NCI-H1417 treated with DMSO at 0.1 percent for 48 hours (cell line): Measurements from ENCODE around the gene FAAP20.

ENCODE experiments used
- DNase-seq: peaks from one replicate; lab custom pipeline; 2025; lab: John Stamatoyannopoulos, UW

FAAP20 gene

DNA sequence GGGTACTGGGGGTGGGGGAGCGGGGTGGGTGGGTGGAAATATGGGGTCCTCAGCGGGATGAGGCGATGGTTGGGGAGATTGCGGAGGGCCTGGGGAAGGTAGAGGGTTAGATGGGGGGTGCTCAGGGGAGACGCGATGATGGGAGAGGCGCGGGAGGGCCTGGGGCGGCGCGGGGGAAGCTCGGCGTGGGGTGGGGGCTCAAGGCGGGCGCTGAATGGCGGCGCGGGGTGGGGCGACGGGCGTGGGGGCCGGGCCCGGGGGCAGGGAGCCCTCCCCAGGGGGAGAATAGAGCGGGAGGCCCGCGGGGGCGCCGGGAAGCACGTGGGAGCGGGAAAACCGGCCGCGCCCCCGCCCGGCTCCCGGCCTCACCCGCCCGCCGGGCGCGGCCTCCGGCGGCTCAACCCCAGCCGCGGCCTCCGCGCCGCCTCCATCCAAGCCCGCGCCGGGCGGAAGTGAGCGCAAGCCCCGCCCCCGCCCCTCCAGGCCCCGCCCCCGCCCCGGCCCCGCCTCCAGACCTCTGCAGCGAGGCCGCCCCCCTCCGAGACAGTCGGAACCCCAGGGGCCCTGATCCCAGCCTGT is at the start of gene FAAP20:
TSS of gene FAAP20 (minus strand) at position 454 of the 579 bp plus-strand sequence. CDS start at position 431, 23 bp downstream.
- DNase-seq: no peak

DNA sequence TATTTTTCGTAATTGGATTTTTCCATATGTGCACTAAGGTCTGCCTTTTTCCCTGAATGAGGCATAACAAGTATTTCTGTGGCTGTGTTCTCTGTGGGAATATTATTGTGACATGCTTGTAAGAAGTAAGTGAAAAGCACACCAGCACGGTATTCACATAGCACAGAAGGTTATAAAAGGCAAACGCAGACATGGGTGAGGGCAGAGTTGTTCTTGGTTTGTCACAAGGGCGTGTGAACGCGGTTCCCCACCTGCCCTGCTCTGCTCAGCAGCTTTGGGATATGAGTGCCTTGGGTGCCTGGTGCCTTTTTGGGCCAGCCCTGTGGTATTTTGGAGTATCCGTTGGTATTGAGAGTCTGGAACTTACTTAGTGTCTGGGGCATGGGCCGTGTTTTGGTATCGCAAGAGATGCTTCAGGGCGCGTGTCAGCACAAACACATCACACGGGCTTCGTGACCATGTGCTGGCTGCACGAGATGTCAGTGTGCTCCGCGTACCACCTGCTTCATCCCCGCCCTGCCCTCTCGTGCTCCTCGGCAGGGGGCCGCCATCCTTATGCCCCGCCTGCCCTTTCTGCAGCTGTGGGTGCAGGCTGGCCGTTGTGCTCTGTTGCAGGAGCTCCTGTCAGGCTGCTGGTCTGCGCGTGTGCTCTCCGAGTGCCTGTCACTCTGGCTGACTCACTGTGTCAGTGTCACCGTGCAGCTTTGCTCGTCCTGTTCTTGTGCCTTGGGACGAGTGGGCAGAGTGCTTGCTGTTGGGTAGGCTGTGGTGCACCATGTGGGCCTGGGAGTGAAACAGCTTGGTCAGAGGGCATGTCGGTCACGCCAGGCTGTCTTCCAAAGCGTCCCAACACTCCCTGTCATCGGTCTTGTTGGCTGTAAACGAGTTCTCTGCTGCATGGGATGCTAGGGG is 48.5 kb upstream of the FAAP20 start:
- peak; percentile 24 for DNase-seq

DNA sequence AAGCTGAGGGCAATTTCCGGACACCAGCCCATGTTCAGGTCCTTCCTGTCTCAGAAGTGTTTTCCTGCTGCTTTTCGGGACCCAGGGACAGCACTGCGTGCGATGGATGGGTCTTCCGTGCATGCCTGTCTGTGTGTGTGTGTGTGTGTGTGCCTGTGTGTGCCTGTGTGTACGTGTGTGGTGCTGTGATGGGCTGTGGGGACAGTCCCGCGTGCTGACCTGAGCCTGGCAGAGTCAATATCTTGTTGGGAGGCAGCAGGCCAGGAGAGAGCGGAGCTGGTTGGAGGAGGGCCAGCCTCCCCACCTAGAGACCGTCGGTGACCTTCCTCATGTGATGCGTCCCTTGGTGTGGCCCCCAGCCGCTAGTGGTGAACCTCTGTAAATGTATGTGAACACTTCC is 47.2 kb upstream of the FAAP20 start:
- no peak for DNase-seq

GRCh38 chr1:2240270-2241156 is 45.9 kb upstream of the FAAP20 start:
- no peak for DNase-seq

GRCh38 chr1:2239384-2239985 is 44.9 kb upstream of the FAAP20 start:
- DNase-seq: no peak

DNA sequence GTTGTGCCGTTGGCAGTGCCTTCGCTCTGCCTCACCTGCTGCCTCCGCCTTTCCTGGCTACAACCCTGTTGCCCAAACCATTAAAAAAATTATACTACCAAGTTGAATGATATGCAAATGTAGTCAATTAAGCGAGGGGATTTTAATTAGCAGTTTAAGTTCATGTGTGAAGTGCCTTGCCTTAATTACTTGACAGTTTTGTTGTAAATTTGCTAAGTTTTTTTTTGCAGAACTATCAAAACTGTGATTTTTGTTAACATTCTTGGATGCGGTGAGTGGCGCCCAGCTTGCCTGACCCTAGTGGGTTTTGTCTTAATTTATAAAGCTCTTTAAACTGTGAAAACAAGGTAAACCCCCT is 44.4 kb upstream of the FAAP20 start:
- DNase-seq: no peak

DNA sequence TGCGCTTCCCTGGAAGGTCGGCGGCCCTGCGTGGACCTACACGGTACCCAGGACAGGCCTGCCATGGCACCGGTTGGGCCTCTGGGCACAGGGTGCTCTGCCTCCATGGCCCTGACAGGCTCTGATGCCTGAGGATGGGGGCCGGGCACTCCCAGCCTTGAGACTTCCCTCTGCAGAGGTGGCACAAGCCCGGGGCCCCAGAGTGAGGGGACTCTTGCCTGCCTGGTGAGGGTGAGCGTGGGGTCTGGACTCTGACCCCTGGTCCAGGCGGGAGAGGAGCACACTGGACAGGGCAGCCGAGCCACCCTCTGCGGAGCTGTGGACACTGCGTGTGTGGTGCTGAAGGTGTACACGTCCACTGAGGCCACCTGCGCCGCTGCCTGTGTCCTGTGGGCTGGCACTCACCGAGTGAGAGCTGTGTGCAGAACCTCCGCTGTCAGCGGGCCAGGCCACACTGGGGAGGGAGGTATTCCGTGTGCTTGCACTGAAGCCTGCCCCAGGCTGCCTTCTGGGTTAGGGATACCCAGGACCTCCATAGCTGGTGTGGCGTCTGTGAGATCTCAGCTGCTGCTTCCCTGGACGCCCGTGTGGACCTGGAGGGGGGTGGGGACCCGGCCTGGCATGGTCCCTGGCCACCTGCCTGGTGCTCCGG is 43.9 kb upstream of the FAAP20 start:
- DNase-seq: no peak

DNA sequence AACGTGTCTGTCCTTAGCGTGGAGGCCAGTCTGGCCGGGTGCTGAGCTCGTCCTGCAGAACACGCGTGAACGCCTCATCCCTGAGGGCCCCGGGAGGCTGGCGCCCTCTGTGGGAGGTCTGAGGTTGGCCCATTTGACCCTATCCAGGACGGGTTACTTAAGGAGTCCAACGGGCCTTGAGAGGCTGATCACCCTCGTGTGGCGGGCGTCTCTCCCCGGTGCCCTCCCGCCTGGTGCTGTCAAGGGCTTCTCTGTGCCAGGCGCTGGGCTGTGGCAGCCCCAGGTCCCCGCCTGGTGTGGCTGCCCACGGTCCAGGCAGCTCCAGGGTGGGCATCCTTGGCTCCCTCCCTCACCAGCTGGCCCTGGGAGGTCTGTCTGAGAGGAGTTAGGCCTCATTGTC is 43.2 kb upstream of the FAAP20 start:
- DNase-seq: no peak

- peak; percentile 14 for DNase-seq
Measured at GRCh38 chr1:2236695-2237677, 42.4 kb upstream of the FAAP20 start.

DNA sequence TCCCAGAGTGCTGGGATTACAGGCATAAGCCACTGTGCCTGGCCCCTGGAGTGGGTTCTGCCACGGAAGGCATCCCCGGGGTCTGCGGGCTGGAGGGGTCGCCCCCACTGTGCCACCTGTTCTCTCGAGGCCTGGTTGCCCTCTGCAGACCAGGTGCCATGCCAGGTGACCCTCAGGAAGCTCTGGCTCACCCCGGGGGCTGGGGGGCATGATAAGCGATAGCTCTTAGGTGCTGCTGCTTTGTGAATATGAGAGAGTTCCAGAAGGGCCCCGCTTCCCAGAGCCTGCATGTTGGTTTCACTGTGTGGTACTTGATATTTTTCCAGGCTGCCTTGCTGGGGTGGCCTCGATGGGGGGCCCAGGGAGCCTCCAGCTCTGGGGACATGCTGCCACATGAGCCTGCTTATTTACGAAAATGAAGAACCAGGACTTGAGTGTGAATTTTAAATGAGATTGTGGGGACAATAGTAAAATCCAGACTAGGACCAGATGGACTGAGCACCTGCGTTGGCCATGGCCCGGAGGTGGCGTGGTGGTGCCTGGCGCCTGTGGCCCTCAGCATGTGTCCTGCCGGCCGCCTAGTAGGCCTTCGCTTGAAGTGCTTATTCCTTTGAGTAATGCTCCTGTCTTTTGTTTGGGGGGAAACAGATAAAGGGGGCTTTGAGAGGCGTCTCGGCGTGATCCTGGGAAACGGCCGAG is 40.9 kb upstream of the FAAP20 start:
- no peak for DNase-seq

GRCh38 chr1:2234762-2235113 is 40.2 kb upstream of the FAAP20 start:
- no peak for DNase-seq

GRCh38 chr1:2233997-2234761 is 39.6 kb upstream of the FAAP20 start:
- DNase-seq: no peak

GRCh38 chr1:2233468-2233867 is 38.9 kb upstream of the FAAP20 start:
- no peak for DNase-seq

GRCh38 chr1:2232916-2233438 is 38.4 kb upstream of the FAAP20 start:
- no peak for DNase-seq

DNA sequence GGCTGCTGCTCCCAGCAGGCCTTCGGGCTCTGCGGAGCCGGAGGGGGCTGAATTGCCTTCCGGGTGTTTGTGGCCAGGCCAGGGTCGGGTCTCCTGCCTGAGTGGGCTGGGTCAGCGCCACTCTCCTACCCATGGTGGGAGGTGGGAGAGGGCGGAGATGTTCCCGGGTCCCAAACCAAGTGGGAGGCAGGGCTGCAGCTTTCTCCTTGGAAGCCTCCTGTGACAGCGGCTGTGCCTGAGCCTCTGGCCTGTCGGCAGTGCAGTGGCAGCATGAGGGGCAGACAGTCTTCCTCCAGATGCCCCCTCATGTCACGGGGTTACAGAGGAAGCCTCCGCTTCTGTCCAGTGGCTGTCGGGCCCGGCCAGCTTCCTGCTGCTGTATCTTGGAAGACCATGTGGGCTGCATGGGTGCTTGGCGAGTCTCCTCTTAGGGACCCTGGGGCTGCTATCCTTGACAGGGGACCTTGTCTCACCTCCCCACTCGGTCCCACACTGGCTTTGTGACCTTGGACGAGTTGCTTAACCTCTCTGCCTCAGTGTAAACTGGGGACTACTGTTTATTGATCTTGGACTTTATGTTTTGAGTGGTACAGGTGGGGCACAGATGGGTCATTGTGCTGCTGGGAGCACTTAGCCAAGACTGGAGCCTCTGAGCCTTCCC is 37.8 kb upstream of the FAAP20 start:
- no peak for DNase-seq

- DNase-seq: no peak
Measured at GRCh38 chr1:2231532-2232254, 37.1 kb upstream of the FAAP20 start.

GRCh38 chr1:2230781-2231531 is 36.4 kb upstream of the FAAP20 start:
- DNase-seq: no peak
